Islet of Langerhans (tissue), 1 donor: Measurements from ENCODE around the gene SHE.
"Not testable (repeated sequence)": the region's sequence is repeated elsewhere in the genome, so short reads cannot be mapped to it uniquely, and the experiment has no call there.

Experiments used
- FAIRE-seq: peaks from one replicate; lab custom pipeline; 2011; peaks lifted over from hg19 to GRCh38; lab: Jason Lieb, UNC

SHE gene

DNA sequence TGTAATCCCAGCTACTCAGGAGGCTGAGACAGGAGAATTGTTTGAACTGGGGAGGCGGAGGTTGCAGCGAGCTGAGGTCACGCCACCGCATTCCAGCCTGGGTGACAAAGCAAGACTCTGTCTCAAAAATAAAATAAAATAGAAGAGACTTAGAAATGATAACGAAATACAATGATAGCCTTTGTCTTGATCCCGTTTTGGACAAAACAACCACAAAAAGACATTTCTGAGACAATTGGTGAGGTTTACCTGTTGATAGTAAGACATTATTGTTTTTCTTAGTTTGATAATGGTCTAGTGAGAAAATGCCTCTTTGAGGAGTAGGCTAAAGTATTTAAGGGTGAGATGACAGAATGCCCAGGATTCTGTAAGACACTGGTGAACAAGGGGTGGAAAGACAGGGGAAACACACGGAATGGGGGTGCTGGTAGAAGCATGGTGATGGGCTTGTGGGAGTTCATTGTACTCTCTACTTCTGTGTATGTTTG, 11.9 kb upstream of the SHE start:
- FAIRE-seq: no peak

DNA sequence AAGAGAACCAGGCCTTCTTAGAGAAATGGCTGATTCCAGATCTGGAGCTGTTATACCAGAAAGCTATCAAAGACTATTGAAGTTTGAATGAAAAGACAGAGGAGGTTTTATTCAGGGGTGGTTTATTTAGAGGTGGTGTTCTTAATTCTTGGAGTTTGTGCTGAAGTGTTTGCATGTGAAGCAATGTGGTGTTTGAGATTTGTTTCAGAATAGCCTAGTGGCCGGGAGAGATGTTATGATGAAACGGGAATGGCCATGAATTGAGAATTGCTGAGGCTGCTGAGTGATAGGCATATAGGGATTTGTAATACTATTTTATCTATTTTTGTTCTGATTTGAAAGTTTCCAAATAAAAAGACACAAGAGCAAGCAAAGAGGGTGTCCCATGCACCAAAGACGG, 10.5 kb upstream of the SHE start:
- no peak for FAIRE-seq

DNA sequence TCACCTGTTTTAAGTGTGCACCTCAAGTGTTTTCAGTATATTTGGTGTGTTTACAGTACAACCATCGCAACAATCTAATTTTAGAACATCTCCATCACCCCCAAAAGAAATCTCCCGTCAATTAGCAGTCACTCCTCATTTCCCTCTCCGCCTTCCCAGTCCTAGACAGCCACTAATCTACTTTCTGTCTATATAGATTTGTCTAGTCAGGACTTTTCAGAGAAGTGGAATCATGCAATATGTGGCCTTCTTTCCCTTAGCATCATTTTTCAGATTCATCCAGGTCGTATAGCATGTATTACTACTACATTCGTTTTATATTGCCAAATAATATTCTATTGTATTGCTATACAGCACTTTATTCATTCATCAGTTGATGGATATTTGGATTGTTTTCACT, 1.7 kb upstream of the SHE start:
- FAIRE-seq: no peak

DNA sequence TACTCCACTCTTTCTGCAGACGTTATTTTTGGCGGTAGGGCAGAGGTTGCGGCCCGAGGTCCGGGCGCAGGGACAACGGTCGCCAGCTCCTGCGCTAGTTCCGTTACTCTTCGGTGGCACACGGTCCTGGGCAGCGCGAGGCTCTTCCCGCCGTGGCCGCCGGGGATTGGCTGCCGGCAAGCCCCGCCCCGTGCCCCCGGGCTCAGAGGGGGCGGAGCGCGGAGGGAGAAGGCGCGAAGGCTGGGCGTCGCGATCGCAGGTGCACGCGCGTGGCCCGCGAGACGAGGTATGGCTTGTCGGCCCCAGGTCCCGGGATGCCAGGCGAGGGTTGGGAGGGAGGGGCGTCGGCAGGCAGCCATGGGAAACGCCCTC, 518 bp upstream of the SHE start:
- FAIRE-seq: no peak

DNA sequence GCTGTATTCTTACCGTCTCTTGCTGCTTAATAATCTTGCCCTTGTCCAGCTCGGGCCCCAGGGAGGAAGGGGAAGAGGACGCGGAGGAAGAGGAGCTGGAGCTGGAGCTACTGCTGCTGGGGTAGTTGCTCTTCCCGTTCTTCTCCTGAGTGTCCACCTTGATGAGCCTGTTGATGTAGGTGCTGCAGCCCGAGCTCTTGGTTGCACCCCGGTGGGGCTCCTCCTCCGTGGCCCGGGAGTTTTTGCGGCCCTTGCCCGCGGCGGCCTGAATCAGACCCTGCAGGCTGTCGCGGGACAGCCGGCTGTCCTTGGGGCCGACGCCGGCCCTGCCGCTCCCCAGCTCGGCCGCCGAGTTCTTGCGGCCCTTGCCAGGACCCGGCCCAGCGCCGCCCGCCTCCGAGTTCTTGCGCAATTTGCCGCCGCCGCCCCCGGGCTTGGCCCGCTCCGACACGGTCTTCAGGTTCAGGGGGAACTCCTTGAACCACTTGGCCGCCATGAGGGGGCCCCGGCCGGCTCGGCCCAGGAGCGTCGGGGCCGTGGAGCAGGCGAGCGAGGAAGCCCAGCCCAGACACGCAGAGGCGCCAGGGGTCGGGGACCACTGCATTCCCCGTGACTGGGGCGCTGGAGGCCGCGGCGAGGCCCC, 668 bp downstream of the SHE start:
- no peak for FAIRE-seq

DNA sequence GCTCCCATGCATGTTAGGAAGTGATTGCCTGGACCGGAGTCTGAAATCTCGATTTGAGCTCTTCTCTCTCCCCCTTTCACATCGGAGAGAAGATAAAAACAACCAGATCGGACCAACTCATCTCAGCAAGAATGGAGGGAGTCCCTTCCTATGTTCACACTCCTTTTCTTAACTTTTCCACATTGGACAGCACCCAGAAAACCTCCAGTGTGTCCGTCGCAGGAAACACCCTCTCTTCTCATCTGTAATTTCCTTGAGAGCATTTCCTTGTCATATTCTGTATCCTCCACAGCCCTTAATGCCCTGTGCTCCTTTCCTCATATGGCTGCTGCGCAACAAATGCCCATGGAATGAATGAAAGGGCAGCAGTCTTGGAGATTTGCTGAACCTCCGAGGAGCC, 1.7 kb downstream of the SHE start:
- FAIRE-seq: no peak

DNA sequence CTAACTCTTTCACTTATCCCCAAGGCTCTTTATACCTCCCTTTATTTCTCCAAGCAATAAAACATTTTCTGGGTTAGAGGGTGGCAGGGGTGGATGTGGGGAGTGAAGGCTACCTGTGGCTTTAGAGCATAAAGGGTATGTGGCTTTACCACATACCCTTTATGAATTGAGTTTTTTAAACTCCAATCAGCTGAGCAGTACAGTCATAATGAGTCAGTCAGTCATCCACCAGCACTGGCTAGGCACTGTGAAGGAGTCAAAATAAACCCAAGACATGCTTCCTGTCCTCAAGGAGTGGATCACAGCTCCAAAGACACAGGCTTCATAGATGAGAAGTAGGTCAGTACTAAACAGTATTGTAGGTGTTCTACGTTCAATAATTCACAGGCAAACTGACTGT, 2.8 kb downstream of the SHE start:
- no peak for FAIRE-seq

DNA sequence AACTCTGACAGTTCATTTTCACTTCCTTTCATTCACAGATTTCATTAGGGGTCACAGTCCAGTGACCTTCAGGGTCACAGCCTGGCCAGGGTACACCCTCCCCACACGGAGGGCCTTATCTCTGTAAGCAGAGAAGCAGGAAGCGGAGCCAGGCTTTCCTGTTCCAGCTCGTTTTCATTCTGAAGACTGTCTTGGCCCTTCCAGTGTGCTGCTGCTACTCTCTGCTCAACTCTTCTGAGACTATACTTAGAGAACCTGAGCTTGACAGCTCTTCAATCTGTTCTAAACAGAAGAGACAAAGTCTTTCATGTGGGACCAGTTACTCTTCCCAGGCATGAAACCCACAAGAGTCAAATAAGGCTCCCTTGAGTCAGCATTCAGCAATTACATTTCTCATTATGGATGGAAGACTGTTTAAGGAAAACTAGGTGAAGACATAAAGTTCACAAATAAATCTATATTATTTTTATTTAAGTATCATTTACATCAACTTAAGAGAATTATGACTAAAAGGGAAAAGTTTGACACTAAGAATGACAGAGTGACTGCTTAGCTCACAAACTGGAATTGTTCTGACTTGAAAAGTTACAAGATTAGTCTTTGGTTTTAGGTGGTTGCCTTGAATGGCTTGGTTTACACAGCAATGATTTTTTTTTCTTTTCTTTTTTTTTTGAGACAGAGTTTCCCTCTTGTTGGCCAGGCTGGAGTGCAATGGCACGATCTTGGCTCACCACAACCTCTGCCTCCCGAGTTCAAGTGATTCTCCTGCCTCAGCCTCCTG, 5.0 kb downstream of the SHE start:
- no peak for FAIRE-seq

DNA sequence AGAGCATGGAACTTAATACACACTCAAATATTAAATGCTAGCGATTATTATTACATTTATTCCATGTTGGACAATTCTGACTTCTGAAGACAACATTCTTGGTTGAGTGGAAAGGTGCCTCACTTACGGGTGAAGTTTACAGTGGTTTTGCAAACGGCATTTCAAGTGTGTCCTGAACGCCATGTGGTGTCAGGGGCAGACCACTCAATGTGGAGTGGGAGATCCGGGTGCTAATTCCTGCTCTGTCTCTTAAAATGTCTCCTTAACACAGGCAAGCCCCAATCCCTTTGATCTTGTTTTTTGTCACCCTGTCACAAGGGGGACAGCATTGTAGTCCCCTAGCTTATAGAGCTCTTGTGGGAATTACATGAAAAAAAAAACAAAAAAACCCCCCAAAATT, 5.8 kb downstream of the SHE start:
- no peak for FAIRE-seq

DNA sequence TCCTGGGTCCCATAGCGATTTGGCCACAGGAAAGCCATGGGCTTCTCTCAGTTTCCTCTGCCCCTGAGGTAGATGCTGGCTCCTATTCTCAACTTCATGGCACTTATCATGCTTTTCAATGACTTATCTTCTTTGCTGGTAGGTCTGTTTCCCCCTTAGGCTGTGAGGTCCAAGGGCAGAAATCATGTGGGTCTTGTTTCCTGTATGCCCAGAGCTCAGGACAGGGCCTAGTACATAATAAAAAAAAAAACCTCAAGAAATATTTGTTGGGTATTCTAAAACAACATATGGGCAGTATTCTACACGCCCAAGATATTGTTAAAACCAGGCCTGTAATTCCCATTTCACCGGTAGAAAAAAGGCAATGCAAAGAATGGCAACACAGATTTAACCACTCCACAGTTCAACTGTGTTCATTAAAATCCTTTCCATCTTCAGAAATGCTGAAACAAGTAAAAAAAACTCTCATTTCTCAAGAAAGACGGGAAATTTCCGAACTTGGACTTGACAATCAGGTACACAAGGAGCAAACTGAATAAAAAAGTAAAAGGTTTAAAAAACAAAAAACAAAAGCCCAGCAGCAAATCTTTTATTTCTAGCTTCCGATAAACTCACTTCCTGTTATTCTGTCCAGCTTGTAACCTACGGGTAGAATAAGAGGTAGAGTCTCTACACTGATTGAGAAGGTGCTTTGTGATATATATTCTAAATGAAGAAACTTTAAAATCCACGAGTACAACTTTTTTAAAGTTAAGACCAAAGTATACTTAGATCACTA, 6.5 kb downstream of the SHE start:
- FAIRE-seq: no peak

DNA sequence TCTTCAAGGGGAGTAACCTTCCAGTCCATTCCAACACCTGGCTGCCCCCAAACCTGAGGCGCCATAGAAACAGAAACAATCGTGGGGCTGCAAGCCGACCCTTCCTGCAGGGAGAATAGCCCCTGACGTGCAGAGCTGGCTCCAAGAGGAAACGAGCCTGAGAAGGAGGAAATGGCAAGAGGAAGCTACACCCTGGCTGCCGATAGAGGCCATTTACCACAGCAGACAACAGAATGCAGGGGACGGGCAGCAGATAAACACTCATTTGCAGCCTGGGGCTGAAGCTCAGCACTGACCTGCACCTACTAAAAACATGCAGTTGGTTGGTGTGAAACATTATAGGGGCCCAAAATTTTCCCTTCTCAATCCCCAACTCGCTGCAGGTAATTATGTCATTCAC, 8.9 kb downstream of the SHE start:
- FAIRE-seq: no peak

DNA sequence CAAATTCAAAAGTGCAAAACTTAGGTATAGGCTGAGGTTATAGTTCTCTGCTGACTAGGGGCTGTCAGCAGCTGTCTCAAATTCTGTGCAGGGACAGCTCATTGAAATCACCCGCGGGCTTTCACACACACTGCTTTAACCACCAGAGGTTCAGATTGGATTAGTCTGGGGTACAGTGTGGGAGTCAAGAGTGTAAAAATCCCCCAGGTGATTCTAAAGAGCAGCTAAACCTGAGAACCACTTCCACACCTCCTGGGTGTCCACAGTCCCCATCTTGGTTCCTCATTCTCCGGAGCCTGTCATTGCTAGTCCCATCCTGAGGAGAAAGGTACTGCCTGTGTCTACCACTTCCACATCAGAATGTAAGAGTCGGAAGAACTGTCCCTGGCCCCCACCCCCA, 10.1 kb downstream of the SHE start:
- no peak for FAIRE-seq

DNA sequence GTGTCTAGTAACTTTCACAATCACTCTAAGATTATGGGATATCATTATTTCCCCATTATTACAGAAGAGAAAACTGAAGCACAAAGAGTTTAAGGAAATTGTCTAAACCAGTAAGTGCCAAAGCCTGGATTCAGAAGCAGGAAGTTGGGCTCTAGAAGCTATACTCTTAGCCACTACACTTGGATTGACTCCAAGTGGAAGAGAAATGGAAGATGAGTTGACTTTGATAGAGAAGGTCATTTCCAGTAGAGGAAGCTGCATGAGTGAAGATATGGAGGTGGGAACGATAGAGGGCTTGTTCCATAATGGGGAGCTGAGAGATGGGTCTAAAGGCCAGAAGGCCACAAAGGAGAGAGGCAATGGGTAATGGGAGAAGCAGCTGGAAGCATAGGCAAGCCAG, 11.9 kb downstream of the SHE start:
- FAIRE-seq: no peak

DNA sequence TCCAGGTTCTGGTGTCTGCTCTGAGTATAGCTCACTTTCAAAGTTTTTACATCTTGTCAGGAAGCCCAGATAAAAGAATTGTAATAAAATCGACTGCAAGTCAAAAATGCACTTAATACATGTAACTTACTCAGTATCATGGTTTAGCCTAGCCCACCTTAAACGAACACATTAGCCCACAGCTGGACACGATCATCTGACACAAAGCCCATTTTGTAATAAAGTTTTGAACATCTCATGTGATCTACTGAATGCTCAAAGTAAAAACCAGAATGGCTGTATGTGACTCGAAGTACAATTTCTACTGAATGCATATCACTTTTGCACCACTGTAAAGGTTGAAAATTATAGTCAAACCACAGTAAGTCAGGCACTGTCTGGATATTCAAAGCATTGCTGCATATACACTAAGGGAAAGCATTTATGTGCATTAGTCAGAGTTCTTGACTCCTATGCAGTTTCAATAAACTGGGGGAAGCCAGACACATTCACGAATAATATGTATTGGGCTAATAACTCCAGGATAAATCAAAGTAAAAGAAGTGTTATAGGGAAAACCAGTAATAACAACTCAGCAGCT, 12.4 kb downstream of the SHE start:
- no peak for FAIRE-seq

DNA sequence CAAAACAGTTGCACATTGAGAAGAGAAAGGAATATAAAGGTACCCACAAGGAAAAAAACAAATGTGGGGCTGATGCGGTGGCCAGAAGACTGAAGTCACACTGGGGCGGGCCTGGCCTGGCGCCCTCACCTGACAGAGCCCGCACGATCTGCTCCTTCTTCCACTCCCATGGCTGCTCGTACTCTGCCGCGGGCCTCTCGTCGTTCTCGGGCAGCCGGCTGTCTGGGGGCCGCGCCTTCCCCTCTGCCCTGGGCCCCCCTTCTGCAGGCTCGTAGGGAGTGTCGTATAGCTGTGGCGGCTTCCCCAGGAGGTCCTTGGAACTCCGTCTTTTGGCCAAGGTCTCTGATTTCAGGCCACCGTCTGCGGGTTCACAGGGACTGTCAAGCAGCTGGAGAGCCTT, 13.3 kb downstream of the SHE start:
- FAIRE-seq: no peak

DNA sequence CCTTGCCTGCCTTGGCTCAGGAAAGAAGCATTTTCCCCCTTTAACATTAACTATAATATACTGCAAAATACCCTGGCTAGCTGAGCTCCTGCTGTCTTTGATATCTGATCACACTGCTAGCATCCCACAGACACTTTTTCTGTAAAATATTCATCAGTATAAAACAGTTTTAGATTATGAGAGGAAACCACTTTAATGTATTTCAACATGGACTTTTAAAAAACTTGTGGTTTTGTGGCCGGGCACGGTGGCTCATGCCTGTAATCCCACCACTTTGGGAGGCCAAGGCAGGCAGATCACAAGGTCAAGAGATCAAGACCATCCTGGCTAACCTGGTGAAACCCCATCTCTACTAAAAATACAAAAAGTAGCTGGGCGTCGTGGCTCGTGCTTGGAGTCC, 15.5 kb downstream of the SHE start:
- not testable (repeated sequence) for FAIRE-seq

DNA sequence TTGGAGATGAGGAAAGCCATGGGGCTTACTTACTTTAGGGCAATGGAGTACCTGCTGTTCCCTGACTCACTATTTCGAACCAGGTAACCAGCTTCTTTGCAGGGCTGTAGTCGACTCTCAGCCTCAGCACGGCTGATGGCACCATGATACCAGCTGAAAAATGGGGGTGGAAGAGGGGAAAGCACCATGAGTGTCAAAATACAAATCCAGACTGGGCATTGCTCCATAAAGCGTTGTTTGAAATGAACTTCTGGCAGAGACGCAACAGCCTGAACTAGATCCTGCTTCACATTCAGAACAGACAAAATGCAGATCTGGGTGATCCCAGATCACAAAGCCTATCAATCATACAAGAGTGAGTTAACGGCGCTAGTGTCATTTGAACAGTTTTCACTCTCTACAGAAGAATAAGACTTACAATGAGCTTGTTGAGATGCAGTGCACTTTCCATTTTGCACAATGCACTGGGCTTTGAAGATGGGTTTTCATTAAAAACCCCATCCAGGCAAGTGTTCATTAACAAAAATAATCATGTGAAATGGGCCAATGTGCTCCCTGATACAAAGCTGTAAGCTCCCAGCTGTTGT, 16.2 kb downstream of the SHE start:
- no peak for FAIRE-seq

DNA sequence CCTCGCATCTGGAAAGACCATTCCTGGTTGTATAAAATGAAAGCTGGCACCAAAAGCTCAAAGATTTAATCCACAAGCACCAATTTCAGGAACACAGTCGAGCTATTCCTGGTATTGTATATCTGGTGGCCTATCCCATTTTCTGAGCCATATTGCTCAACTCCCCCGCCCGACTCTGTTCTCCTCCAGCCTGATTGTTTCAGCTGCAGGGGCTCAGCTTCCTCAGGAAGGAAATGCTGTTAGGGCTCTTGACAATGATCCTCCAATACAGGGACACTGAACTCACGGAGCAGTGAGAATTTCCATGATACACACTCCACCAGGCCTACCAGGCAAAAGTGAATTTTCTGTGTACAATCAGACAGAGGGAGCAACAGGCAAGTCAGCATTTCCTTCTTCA, 17.1 kb downstream of the SHE start:
- FAIRE-seq: no peak

DNA sequence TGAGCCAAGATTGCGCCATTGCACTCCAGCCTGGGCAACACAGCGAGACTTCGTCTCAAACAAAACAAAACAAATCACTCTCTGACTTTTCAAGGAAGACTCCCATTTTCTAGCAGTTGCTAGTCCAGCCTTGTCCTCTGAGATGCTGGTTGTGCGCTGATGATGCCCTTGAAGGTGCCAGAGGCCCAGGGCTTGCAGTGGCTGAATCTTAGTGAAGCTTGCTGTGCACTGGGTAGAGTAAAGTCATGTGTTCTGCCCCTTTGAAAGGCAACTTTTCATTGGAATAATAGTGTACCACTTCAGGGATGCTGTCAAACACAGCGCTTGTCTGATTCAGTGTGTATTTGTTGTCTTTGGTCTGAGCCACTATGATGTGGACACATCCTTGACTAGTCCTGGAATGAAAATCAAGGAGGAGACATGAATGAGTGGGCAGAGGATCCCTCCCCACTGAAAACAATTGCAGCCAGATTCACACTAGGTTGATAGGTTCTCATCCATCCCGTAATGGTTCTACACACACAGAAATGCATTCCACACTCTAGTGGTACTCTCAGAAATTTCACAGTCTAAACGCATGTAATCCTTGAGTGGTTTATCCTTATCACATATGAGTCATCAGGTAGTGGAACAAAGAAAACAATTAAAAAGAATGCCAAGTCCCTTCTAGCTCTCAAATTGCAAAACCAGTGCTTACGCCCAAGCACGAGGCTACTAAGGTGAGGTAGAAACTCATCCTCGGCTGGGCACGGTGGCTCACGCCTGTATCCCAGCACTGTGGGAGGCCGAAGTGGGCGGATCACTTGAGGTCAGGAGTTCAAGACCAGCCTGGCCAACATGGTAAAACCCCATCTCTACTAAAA, 18.0 kb downstream of the SHE start:
- FAIRE-seq: no peak

DNA sequence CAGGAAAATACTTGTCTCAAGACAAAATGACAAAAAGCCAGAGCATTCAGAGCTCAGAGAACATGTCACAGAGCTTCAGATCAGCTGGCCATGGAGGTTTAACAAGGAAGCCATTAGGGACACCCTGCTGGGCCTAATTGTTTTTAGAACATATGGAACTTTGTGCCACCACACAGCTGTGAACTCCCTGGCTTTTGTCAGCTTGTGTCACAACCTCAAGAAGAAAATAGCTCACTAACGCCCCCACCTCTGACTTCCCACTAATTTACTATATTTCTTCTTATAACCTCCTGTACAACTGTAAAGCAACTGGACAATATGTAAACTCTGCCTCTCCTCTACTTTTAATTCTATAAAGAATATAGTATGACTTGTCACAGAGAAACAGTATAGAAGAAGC, 21.2 kb downstream of the SHE start:
- FAIRE-seq: no peak

DNA sequence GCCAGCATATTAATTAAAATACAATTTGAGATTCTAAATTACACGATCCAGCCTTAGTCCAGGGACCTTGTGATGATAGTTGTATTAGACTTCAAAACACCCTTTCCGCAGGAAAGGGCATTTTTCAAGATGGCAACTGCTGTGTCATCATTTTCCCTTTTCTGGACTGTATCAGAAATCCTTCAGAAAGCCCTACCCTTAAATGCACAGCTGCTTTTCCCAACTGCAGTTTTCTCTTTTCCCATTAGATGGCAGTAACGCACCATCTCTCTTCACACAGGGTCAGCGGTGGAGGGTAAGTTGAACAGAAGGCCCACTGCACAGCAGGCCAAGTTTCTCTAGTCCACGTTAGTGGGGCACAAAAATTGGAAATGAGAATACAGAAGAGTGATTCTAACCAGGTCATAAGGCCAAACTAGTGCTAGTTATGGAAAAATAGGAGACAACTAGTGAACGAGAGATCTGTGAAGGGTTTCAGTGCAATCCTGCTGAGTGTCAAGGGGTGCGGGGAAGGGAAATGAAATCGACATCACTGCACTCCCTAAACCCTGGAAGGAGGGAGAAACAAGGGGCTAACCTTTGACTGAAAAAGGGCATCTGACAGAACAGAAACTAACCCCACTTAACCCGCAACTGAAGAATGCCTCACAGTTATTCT, 22.3 kb downstream of the SHE start:
- FAIRE-seq: peak; percentile 90
